OCI-LY3 (cell line): ENCODE results near the gene DTX4.

Source experiments
- CTCF ChIP-seq: fragments of 200-600, 300-600 bp; sonication (generic); IDR thresholded peaks from 2 replicates; pipeline ENCODE4 v1.5.1; 2014; ENCODE audit warnings: antibody characterized with exemption, low read length, low read depth
- EZH2phosphoT487 ChIP-seq: fragments of 200-600 bp; shearing (Covaris generic); IDR thresholded peaks from 2 replicates; pipeline ENCODE4 v1.6.1; 2018; ENCODE audit warnings: antibody characterized with exemption, mixed run types, low read depth

GRCh38 chr11:59219836-59220235, 47.9 kb downstream of the DTX4 start:
- TF ChIP-seq CTCF: no peak
- TF ChIP-seq EZH2phosphoT487: no peak
